GM12873 (cell line): Measurements from ENCODE around the gene FEM1C.

Experiments
- CTCF ChIP-seq: IDR thresholded peaks from 2 replicates; pipeline ENCODE4 v1.5.1; 2012; ENCODE audit warnings: low read depth, mild to moderate bottlenecking, moderate library complexity, low read length, control low read depth; ENCODE audit not compliant: insufficient read depth; ENCODE audit errors: missing control alignments

FEM1C gene

GRCh38 chr5:115503420-115503819, 41.2 kb downstream of the FEM1C start:
- no peak for TF ChIP-seq CTCF

- TF ChIP-seq CTCF, result no peak
Observed at GRCh38 chr5:115501464-115502210, 42.9 kb downstream of the FEM1C start.

GRCh38 chr5:115500225-115500624, 44.4 kb downstream of the FEM1C start:
- no peak for TF ChIP-seq CTCF

- no peak for TF ChIP-seq CTCF
Observed at GRCh38 chr5:115496936-115497576, 47.5 kb downstream of the FEM1C start.

GRCh38 chr5:115494570-115495289, 49.8 kb downstream of the FEM1C start:
- no peak for TF ChIP-seq CTCF

GRCh38 chr5:115490596-115490995, 54.0 kb downstream of the FEM1C start:
- TF ChIP-seq CTCF, result no peak

GRCh38 chr5:115489733-115490132, 54.8 kb downstream of the FEM1C start:
- TF ChIP-seq CTCF, result no peak
